ENCODE results near the gene RPS6KC1.

DNA sequence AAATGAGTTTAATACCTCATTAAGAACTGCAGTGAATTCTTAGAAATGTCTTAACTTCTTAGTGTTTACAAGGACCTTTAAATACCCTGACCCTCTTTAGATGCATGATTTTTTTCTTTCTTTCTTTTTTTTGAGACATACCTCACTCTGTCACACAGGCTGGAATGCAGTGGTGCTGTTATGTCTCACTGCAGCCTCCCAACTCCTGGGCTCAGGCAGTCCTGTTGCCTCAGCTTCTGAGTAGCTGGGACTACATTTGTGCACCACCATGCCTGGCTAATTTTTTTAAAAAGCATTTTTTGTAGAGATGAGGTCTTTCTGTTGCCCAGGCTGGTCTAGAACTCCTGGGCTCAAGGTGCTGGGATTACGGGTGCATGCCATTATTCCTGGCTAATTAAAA, 191.8 kb downstream of the RPS6KC1 start:
- TF ChIP-seq, protein P1, sequence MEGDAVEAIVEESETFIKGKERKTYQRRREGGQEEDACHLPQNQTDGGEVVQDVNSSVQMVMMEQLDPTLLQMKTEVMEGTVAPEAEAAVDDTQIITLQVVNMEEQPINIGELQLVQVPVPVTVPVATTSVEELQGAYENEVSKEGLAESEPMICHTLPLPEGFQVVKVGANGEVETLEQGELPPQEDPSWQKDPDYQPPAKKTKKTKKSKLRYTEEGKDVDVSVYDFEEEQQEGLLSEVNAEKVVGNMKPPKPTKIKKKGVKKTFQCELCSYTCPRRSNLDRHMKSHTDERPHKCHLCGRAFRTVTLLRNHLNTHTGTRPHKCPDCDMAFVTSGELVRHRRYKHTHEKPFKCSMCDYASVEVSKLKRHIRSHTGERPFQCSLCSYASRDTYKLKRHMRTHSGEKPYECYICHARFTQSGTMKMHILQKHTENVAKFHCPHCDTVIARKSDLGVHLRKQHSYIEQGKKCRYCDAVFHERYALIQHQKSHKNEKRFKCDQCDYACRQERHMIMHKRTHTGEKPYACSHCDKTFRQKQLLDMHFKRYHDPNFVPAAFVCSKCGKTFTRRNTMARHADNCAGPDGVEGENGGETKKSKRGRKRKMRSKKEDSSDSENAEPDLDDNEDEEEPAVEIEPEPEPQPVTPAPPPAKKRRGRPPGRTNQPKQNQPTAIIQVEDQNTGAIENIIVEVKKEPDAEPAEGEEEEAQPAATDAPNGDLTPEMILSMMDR (IDR thresholded peaks at IDR 0.05) = no peak
- TF ChIP-seq SIN3A (IDR thresholded peaks at IDR 0.05; ENCODE audit: borderline replicate concordance, insufficient read depth, low read depth, low read length) (no peak), POLR2AphosphoS5 (IDR thresholded peaks at IDR 0.05; ENCODE audit: low read depth, low read length) (no peak)

Measured in Panc1 (cell line).